HG02759 (cell line): Measurements from ENCODE around the gene ST6GAL1.
A peak's percentile ranks its signal among the peaks of the same experiment; 100 is the strongest.
"Not testable (repeated sequence)": the region's sequence is repeated elsewhere in the genome, so short reads cannot be mapped to it uniquely, and the experiment has no call there.

ENCODE experiments used
- ATAC-seq: cut with Tn5 transposase; IDR thresholded peaks from one replicate; pipeline ENCODE4 v1.9.1; 2021; ENCODE audit warnings: mild to moderate bottlenecking, moderate library complexity; ENCODE audit not compliant: unreplicated experiment

Gene ST6GAL1

GRCh38 chr3:186930143-186930640 lies at the start of gene ST6GAL1:
Gene ST6GAL1 (plus strand): TSS chr3:186930526. CDS start chr3:187042704, 112,178 bp downstream.
- peak; percentile 76 for ATAC-seq

GRCh38 chr3:186882150-186882524 lies 48.2 kb upstream of the ST6GAL1 start:
- no peak for ATAC-seq

- no peak for ATAC-seq
Observed at GRCh38 chr3:186882881-186883685, 47.2 kb upstream of the ST6GAL1 start.

- no peak for ATAC-seq
Observed at GRCh38 chr3:186883686-186884058, 46.7 kb upstream of the ST6GAL1 start.

- not testable (repeated sequence) for ATAC-seq
Observed at GRCh38 chr3:186884868-186885267, 45.5 kb upstream of the ST6GAL1 start.

GRCh38 chr3:186886202-186886981 lies 43.9 kb upstream of the ST6GAL1 start:
- no peak for ATAC-seq

- not testable (repeated sequence) for ATAC-seq
Observed at GRCh38 chr3:186887507-186887938, 42.8 kb upstream of the ST6GAL1 start.

GRCh38 chr3:186888569-186888968 lies 41.8 kb upstream of the ST6GAL1 start:
- ATAC-seq = no peak

GRCh38 chr3:186889698-186890097 lies 40.6 kb upstream of the ST6GAL1 start:
- not testable (repeated sequence) for ATAC-seq

- ATAC-seq = no peak
Observed at GRCh38 chr3:186890911-186891310, 39.4 kb upstream of the ST6GAL1 start.

GRCh38 chr3:186893071-186893470 lies 37.3 kb upstream of the ST6GAL1 start:
- not testable (repeated sequence) for ATAC-seq

GRCh38 chr3:186895406-186895805 lies 34.9 kb upstream of the ST6GAL1 start:
- ATAC-seq = no peak

- no peak for ATAC-seq
Observed at GRCh38 chr3:186896006-186896405, 34.3 kb upstream of the ST6GAL1 start.

- no peak for ATAC-seq
Observed at GRCh38 chr3:186896875-186897274, 33.5 kb upstream of the ST6GAL1 start.

- ATAC-seq = no peak
Observed at GRCh38 chr3:186901135-186901734, 29.1 kb upstream of the ST6GAL1 start.

GRCh38 chr3:186902154-186902553 lies 28.2 kb upstream of the ST6GAL1 start:
- no peak for ATAC-seq

GRCh38 chr3:186902713-186903112 lies 27.6 kb upstream of the ST6GAL1 start:
- ATAC-seq = no peak

GRCh38 chr3:186903676-186904075 lies 26.6 kb upstream of the ST6GAL1 start:
- ATAC-seq = not testable (repeated sequence)

GRCh38 chr3:186907075-186907474 lies 23.3 kb upstream of the ST6GAL1 start:
- not testable (repeated sequence) for ATAC-seq

- no peak for ATAC-seq
Observed at GRCh38 chr3:186909078-186909853, 21.1 kb upstream of the ST6GAL1 start.
